IPS DF 4.7 (cell line): ENCODE measurements around the gene BYSL.

Experiments
- DNase-seq: peaks from one replicate; pipeline ENCODE4 v3.0.0-alpha.2; 2013; ENCODE audit warnings: low spot score; ENCODE audit errors: extremely low read depth

BYSL gene

GRCh38 chr6:41920921-41921711, at the start of gene BYSL, which contains the start of gene MED20:
Gene BYSL (plus strand): TSS chr6:41921499. CDS start chr6:41921563, 64 bp downstream.
Gene MED20 (minus strand): TSS chr6:41921139. CDS start chr6:41921018, 121 bp downstream.
- DNase-seq = no peak

DNA sequence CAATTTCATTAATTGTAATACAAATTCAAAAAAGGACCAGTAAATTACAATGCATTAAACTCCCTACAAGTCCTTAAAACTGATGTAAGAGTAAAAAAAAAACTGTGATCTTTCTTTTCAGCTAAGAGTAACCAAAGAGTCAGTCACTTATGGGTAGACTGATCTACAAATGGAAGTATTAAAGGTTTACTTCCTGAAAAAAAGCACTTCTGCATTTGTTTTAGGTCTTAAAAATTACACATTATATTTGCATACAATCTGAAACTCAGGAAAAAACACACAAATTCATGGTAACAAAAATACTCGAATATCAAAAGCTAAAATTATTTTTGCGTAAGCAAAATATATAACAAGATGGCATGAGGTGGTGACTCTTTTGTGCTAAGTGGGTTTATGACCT, 49.6 kb upstream of the BYSL start:
- DNase-seq = no peak

- DNase-seq = no peak
Observed at GRCh38 chr6:41872147-41872546, 49.2 kb upstream of the BYSL start.

DNA sequence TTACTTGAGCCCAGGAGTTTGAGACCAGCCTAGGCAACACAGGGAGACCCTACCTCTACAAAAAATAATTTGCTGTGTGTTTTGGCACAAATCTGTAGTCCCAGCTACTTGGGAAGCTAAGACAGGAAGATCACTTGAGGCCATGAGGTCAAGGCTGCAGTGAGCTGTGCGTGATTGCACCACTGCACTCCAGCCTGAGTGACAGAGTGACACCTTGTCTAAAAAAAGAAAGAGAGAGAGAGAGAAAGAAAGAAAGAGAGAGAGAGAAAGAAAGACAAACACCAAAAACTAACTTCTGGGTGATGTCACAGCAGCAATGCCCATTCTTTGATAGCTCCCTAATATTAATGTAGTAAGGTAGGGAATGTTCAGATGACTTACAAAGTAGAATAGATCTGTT, 46.6 kb upstream of the BYSL start:
- DNase-seq = no peak

DNA sequence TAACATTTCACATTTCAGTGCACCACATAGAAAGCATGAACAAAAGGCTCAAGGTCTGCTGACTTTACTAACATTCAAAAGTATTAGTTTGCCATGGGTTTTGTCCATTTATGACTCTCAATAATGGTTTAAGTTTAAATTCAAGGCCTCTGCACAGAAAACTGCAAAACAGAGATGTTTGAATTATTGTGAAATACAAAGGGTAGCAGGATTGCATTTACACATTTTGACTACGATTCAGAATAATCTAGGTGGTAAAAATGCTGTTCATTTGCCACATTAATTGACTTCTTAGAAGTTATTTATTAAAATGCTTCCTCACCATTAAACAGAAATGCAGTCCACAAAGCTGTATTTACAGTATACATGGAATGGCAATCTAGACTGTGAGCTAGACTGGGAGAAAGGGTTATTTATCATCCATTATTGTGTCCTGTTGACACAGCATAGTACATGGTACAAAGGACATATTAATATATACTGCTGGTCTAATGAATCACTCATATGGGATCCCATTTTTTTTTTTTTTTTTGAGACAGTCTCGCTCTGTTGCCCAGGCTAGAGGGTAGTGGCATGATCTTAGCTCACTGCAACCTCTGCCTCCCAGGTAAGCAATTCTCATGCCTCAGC, 44.1 kb upstream of the BYSL start:
- DNase-seq = no peak

- no peak for DNase-seq
Observed at GRCh38 chr6:41878246-41878645, 43.1 kb upstream of the BYSL start.

GRCh38 chr6:41878961-41879405, 42.3 kb upstream of the BYSL start:
- no peak for DNase-seq

- DNase-seq = no peak
Observed at GRCh38 chr6:41881506-41881905, 39.8 kb upstream of the BYSL start.

DNA sequence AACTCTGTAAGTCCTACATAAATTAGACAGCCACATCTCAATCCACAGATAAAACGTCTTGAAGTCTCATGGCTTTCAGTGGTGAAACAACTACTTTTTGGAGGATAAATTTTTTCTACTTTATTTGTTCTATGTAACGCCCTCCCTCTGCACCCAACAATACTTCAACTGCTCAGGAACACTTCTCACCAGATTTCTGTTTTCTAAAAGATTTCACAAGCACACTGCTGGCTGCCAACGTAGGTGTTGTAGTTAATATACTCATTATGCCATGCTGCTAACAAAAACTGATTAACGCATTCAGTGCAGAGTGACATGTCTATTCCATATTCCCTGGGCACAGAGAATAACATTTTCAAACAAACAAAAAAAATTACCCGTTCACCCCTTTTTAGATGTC, 36.3 kb upstream of the BYSL start:
- no peak for DNase-seq

GRCh38 chr6:41885930-41886329, 35.4 kb upstream of the BYSL start:
- DNase-seq = no peak

DNA sequence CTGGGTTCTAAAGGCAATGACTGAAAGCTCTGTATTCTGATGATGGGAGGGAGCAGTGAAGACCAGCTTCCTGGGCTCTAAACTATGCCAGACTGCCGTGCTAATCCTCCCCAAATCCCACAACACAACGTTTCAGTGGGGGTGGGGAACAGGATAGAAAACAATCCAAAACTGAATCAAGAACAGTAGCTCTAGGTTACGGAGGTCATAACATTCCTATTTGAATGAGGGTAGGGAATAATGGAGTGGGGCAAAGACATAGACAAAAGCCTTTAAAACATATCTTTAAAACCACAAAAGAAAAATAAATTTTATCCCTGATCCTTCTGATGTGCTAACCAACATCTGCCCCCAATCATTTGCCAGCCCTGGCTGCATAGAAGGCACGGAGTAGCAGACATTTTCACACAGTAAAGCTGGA, 34.0 kb upstream of the BYSL start:
- DNase-seq = no peak

- DNase-seq = no peak
Observed at GRCh38 chr6:41892921-41893564, 28.3 kb upstream of the BYSL start.

GRCh38 chr6:41894366-41895299, 26.7 kb upstream of the BYSL start:
- DNase-seq = no peak

GRCh38 chr6:41895300-41896233, 25.7 kb upstream of the BYSL start, which contains the start of gene USP49:
Gene USP49 (minus strand): TSS chr6:41895375. CDS start chr6:41806983, 88,392 bp downstream.
- no peak for DNase-seq

- no peak for DNase-seq
Observed at GRCh38 chr6:41896281-41896680, 25.0 kb upstream of the BYSL start.

DNA sequence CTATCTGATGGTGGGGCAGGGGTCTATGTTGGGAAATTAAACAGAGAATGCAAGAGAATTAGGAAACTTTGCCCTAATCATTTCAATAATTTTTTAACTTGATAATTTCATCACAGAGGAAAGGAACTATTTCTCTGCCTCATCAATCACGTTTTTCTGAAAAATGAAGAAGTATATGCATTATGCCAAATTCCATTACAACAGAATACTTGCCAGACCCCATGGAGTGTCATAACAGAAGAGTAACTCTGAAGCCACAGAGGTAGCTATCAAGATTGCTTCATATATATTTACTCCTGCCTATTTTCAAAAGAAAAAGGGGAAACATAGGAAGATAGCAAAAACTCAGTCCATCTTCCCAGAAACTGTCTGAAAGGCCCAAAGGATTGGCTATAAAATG, 20.4 kb upstream of the BYSL start:
- DNase-seq = no peak

DNA sequence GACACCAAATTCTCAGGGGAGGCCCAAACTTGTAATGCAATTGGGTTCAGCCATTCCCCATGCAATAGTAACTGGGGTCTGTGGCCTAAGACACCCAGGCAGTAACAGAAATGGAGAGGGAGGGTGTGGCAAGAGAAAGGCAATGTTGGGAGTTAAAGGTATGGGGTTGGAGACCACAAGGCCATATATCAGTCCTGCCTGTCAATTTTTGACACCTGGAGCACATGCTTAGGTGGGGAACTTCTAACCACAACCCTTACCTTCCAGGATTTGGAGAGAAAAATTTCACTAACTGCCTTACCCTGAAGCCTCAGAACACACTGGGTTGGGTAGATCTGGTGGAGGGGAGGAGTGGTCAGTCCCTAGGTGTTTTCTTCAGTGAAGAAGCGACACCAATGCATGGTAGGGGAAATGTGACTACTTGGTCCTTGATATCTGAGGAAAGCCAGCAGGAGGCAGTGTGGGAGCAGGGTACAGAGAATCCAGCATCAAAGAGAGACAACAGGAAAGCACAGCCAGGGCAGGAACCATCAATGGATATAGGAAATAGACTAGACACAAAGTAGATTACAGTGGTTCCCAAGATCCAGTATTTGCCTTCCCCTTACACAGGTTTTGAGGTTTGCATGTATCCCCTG, 19.3 kb upstream of the BYSL start:
- DNase-seq = no peak

- no peak for DNase-seq
Observed at GRCh38 chr6:41909727-41910126, 11.6 kb upstream of the BYSL start.

DNA sequence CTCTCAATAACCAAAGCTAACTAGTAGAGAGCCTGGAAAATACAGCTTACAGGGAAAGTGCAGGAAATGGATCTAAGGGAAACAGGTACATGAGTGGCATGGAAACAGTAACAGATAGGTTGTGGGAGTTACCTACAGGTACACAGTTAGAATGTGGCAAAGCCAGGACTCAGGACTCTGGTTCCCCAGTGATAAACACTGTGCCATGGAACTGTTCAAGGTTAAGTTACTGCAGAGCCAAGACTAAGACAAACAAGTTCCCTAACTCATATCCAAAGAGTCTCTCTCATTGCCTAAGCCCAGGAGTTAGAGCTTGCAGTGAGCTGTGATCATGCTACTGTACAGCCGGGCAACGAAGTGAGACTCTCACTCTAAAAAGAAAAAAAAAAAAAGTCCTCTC, 7.0 kb upstream of the BYSL start:
- DNase-seq = no peak
